Stimulated activated CD4-positive, alpha-beta T cell treated with anti-CD3 and anti-CD28 coated beads, Interleukin-15, amount 100 ng/mL, for 24 hours (primary cell): ENCODE measurements around the gene AZGP1.
"Not testable (repeated sequence)": the region's sequence is repeated elsewhere in the genome, so short reads cannot be mapped to it uniquely, and the experiment has no call there.

Experiments
- DNase-seq: peaks from one replicate; pipeline ENCODE4 v3.0.0-alpha.2; 2020

The AZGP1 gene

DNA sequence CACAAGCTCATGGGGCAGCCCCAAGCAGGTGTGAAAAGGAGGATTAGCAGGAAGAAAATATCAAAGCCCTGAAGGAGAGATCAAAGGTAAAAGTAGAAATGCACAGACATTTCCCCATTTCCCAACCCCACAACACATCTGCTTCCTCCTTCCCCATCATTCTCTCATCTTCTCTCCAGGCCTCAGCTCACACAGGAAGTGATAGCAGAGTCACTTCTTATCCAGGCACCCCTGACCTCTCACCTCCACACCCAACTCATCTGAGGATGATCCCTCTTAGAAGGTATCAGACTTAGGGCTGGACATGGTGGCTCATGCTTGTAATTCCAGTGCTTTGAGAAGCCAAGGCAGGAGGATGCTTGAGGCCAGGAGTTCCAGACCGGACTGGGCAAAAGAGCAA is 28.2 kb downstream of the AZGP1 start:
- DNase-seq = no peak

- DNase-seq = no peak
Measured at GRCh38 chr7:99944497-99945070, 31.2 kb downstream of the AZGP1 start.

DNA sequence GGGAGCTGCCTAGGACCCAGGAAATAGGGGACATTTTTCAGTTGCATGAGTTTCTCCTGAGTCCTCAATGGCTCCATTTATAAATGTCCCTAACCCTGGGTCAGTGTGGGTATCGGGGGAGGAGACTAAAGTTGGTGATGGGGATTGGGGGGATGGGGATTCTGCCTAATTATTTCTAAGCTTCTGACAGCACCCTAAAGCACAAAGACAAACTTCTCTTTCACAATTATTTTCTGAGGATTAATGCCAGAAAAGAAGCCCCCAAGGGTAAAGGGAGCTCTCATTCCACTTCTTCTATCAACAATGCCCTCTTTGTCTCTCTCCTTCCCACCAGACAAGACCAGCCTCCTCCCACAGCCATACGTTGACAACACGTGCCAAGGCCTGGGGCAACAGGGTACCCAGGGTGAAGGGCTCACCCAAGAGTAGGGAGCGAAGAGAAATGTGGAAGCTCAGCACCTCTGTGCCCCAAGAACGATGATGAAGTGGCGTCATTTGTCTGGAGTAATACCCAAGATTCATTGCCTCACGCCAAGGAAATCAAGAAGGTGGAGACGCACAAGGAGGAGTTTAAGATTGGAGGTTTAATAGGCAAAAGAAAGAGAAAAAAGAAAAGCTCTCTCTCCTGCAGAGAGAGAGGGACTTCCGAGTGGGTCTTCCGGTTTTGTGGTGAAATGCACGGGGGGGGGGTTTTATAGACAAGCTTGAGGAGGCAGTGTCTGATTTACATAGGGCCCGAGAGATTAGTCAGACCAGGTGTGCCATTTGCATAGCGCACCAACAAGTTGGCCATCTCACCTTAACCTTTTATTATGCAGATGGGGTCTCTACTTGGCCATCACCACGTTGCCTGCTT is 32.0 kb downstream of the AZGP1 start:
- DNase-seq = no peak

DNA sequence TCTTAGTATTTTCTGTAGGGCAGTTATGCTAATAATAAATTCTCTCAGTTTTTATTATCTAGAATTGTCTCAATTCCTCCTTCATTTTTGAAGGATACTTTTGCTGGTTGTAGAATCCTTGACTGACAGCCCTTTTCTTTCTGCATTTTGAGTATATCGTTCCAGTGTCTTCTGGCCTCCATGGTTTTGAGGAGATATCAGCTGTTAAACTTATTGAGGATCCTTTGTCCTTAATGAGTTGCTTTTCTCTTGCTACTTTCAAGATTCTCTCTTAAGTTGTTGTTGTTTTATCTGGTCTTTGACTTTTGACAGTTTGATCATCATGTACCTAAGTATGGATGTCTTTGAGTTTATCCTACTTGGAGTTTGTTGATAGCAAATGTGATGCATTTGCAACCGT is 37.5 kb downstream of the AZGP1 start:
- no peak for DNase-seq

DNA sequence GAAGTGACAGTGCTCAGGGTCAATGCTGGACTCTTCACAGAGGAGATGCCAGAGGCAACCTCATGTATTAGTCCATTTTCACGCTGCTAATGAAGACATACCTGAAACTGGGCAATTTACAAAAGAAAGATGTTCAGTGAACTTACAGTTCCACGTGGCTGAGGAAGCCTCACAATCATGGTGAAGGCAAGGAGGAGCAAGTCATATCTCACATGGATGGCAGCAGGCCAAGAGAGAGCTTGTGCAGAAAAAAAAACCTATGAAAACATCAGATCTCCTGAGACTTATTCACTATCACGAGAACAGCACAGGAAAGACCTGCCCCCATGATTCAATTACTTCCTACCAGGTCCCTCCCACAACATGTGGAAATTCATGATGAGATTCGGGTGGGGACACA is 40.8 kb downstream of the AZGP1 start:
- DNase-seq = not testable (repeated sequence)

DNA sequence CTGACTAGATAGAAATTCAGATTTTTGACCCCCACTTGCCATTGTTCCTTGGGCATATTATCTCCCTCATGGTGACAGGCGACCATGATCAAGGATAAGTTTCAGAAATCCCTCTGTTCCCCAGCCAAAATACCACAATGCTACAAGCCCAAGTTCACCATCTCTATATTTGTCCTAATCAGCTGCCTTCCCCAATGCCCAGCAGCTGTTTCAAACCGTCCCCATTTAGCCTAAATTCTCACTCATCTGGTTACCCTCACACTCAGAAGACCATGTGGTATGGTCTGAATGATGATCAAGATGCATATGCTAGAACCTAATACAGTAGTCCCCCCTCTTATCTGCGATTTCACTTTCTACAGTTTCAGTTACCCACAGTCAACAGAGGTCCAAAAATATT is 45.5 kb downstream of the AZGP1 start:
- DNase-seq = no peak

GRCh38 chr7:99929730-99930053 is 46.1 kb downstream of the AZGP1 start:
- no peak for DNase-seq

- peak; percentile 62 for DNase-seq
Measured at GRCh38 chr7:99928994-99929729, 46.7 kb downstream of the AZGP1 start, which contains the start of gene GJC3. Gene GJC3 (minus strand): TSS chr7:99929620. CDS start chr7:99929620, 0 bp downstream.

GRCh38 chr7:99928188-99928587 is 47.6 kb downstream of the AZGP1 start:
- DNase-seq = no peak

GRCh38 chr7:99927536-99927935 is 48.3 kb downstream of the AZGP1 start:
- no peak for DNase-seq

GRCh38 chr7:99926321-99926720 is 49.5 kb downstream of the AZGP1 start:
- DNase-seq = no peak

- no peak for DNase-seq
Measured at GRCh38 chr7:99923200-99923599, 52.6 kb downstream of the AZGP1 start.

GRCh38 chr7:99920149-99920548 is 55.7 kb downstream of the AZGP1 start:
- DNase-seq = no peak

- no peak for DNase-seq
Measured at GRCh38 chr7:99919814-99920112, 56.1 kb downstream of the AZGP1 start.

- peak; percentile 96 for DNase-seq
Measured at GRCh38 chr7:99918959-99919813, 56.6 kb downstream of the AZGP1 start, which contains the start of gene TRIM4. Gene TRIM4 (minus strand): TSS chr7:99919530. CDS start chr7:99919401, 129 bp downstream.
